VCaP (cell line): ENCODE data around the gene CFAP300.

Experiments used
- H3K27ac ChIP-seq: fragments of 450-650 bp; 2 replicates; pipeline ENCODE4 v1.5.1; 2017
- CTCF ChIP-seq: fragments of 450-650 bp; conservative IDR thresholded peaks from 2 replicates; pipeline ENCODE4 v1.5.1; 2017; ENCODE audit warnings: mild to moderate bottlenecking, moderate library complexity

CFAP300 gene

GRCh38 chr11:102010776-102011494 is 36.3 kb upstream of the CFAP300 start:
- no peak for TF ChIP-seq CTCF
- H3K27ac ChIP-seq, result peak overlapping the region; percentile 36

- H3K27ac ChIP-seq, result no peak overlapping the region
- no peak for TF ChIP-seq CTCF
These were observed 34.3 kb upstream of the CFAP300 start for GRCh38 chr11:102012946-102013345.

- TF ChIP-seq CTCF, result no peak
- no peak overlapping the region for H3K27ac ChIP-seq
These were observed 32.5 kb upstream of the CFAP300 start for GRCh38 chr11:102014756-102015155.

- peak overlapping the region; percentile 9; the same call in 1 of the 2 replicates for H3K27ac ChIP-seq
- no peak for TF ChIP-seq CTCF
These were observed 30.2 kb upstream of the CFAP300 start for GRCh38 chr11:102017026-102017425.

GRCh38 chr11:102026217-102026616 is 21.0 kb upstream of the CFAP300 start:
- no peak for TF ChIP-seq CTCF
- peak overlapping the region; percentile 24 for H3K27ac ChIP-seq

- no peak for TF ChIP-seq CTCF
These were observed 20.3 kb upstream of the CFAP300 start for GRCh38 chr11:102026959-102027358.

GRCh38 chr11:102036757-102037156 is 10.5 kb upstream of the CFAP300 start:
- TF ChIP-seq CTCF, result no peak
- H3K27ac ChIP-seq, result no peak overlapping the region

More at GRCh38 chr11:102026959-102027358, 20.3 kb upstream of the CFAP300 start:
- H3K27ac ChIP-seq, result peak overlapping the region; percentile 24; the same call in 1 of the 2 replicates
